ENCODE measurements around the gene MRPL19.

The MRPL19 gene

GRCh38 chr2:75646583-75647425, at the start of gene MRPL19:
Gene MRPL19, plus strand, starts transcription at chr2:75646783. Its CDS starts 25 bp downstream, at chr2:75646808.
- DNase-seq: peak; percentile 66

DNA sequence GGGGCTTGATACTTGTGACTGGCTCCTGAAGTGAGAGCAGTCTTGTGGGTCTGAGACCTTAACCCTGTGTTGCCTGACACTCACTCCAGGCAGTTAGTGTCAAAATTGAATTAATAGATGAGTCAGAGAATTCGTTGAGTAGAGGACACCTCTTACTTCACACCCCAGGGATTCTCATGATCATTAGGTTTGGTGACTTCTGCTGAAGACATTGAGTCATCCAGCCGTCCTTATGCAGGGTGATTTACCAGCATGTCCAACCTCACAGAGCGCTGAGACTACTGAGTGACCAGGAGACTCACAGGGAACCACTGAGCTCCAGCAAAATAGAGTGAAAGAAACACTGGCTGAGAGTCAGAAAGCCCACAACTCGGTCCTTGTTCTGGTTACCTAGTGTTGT, 49.8 kb upstream of the MRPL19 start:
- no peak for DNase-seq

DNA sequence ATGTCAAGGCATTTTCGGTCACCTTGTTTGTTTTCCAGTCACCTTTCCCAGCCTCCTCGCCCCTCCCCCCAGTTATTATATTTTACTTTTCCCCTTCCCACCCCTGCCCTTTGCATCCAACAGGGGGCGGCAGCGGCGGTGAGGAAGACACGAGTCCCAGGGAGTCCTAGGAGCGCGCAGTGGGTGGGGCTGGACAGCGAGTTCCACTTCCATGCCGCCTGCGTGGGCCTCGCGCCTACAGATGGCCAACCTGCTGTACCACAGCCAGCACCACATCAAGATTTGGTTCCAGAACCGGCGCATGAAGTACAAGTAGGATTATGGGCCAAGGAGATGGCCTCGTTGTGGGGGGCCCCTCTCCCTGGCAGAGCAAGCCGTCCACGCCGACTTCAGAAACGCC, 48.6 kb upstream of the MRPL19 start:
- no peak for DNase-seq

- no peak for DNase-seq
Measured at GRCh38 chr2:75598589-75599155, 47.9 kb upstream of the MRPL19 start.

GRCh38 chr2:75600461-75601011, 46.0 kb upstream of the MRPL19 start:
- no peak for DNase-seq

- DNase-seq: no peak
Measured at GRCh38 chr2:75602724-75603342, 43.8 kb upstream of the MRPL19 start.

DNA sequence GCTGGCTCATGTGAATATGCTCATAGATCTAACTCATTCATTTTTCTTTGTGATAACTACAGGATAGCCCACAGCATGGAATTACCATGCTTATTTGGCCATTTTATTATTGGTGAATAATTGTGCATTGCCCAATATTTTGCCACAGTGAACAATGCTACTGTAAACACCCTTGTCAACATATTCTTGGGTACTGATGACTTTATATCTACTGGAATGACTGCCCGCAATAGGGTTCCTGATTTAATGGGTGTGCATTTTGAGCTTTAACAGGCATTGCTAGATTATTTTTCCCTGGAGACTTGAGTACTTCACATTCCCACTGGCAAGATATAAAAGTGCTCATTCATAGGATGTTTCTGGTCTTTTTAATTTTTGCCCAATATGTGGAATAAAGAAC, 43.1 kb upstream of the MRPL19 start:
- DNase-seq: no peak

DNA sequence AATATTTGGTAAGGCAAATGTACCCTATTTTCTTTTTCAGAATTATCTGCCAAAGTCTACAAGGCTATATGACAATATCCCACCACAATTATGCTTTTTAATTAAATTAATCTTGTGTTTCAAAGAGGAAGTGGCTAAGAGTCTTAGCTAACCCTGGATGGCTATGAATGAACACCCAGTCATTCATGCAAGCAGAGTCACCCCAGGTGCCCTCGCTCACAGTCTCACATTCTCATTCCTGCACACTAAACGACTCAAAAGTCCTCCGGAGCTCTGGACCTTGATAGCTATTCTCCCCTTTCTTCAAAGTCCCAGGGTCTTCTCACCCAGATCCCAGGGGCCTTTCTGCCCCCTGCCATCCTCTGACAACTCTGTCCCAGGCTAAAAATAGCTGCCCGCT, 42.1 kb upstream of the MRPL19 start:
- no peak for DNase-seq

GRCh38 chr2:75605770-75606529, 40.6 kb upstream of the MRPL19 start:
- peak; percentile 21 for DNase-seq

GRCh38 chr2:75606761-75607399, 39.7 kb upstream of the MRPL19 start:
- no peak for DNase-seq

DNA sequence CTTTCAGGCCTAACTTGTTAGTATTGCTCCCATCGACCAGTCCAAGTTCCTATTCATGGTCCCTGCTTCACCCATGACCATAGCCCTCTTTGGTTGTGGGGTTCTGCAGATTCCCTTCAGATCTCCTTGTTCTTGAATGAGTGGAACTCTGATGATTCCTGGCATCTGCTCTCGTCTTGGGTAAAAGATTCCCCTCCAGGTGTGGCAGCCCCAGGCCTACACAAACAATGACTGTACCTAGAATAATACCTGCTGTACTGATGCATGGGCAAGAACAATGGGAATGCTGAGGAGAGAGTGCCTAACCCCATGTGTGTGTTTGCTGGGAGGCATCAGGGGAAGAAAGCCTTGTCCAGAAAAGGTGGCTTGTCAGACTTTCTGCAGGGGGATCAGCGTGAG, 39.2 kb upstream of the MRPL19 start:
- no peak for DNase-seq

DNA sequence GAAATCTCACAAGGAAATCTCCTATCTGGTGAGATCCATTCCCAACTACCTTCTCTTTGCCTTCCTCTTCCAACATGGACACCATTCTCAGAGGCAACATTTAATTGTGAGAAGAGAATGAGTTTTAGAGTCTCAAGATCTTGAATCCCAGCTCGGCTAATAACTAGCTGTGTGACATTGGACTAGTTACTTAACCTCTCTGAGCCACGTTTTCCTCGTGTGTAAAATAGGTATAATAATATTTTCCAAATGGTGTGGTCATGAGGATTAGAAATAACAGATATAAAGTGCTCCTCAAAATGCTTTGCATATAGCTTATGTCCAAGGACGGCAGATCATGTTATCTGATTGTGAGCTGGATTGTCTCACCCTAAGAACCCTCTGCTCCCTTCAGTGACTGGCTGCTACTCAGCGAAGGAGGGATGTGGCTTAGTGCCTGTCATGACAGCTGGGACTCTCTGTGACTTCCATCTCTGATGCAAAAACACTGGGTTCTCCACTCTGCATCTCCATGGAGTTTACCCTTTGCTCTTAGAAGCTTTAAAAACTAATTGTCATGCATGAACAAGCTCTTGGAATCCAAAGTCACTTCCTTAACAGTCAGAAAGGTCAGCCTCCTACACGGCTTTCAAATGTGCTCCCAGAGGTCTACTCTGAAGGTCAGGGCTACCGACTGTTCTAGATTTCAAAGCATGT, 38.4 kb upstream of the MRPL19 start:
- no peak for DNase-seq

- peak; percentile 46 for DNase-seq
Measured at GRCh38 chr2:75608684-75609333, 37.8 kb upstream of the MRPL19 start.

- DNase-seq: no peak
Measured at GRCh38 chr2:75609334-75609689, 37.3 kb upstream of the MRPL19 start.

DNA sequence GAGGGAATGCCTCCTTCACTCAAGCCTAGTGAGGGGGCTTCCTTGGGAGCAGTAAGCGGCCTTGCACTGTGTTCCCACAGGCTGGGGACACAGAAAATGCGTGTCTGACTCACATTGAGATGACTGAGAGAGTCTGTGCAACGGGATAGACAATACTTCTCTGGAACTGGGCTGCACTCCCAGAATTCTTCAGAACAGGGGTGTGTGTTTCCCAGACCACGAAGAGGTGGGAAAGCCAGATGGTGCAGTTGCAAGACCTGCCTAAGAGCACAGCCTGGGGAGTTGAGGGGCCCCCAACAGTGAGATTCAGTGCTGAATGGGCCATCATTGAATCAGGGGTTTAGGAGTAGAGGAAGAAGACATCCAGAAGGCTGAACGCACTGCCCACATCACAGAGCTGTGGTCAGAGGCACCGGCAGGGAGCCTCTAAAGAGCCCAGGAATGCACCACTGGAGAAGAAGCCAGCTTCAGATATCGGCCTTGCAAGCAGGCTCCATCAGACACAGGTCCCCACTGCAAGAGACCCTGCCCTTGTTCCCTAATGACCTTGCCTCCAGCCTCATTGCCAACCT, 36.6 kb upstream of the MRPL19 start:
- DNase-seq: no peak

DNA sequence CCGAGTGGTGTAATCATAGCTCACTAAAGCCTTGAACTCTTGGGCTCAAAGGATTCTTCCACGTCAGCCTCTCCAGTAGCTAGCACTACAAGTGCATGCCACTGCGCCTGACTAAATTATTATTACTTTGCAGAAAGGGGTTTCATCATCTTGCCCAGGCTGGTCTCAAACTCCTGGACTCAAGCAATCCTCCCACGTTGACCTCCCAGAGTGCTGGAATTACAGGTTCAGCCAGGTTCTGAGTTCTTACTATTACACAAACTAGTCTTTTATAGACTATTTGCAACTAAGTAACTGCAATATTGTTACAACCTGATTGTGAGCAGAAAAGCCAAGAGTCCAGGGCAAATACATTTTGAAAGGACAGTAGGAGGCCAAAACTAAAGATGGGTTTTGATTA, 35.9 kb upstream of the MRPL19 start:
- no peak for DNase-seq

- no peak for DNase-seq
Measured at GRCh38 chr2:75612108-75612861, 34.3 kb upstream of the MRPL19 start.

DNA sequence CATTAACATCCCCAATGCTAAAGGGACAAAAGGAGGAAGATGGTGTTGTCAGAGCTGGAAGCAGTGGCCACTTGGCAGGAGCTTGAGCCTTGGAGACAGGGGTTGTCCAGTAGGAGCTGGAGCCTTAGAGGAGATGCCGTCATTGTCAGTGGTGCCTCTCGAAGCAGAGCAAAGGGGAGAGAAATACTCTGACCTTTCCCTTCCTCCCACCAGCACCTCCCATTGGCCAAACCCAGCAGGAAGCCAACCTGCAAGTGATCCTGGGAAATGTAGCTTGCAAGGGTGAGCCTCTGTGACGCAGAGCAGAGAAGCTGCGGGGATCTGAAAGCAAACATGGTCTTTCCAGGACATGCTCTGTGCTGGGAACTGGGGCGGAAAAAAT, 33.7 kb upstream of the MRPL19 start:
- DNase-seq: no peak

DNA sequence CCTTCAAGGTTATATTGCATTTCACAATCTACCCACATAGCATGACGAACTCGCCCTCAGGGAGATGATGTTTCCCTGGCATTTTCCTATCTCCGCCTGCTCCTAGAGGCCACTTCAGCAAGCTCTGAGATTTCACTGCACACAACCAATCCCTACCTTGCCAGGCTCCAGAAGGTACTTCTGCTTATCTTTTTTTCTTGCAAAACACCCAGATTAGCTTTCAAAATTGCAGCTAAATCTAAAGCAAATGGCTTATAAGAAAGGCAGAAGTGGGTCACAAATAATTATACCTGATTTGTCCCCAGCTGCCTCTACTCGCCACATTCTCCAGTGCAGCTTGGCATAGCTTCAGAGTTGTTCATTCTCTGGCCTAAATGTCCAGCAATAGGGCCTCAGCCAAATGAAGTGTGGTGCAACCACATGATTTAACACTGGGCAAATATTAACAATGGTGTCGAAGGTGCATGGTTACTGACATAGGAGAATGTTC, 32.4 kb upstream of the MRPL19 start:
- no peak for DNase-seq

DNA sequence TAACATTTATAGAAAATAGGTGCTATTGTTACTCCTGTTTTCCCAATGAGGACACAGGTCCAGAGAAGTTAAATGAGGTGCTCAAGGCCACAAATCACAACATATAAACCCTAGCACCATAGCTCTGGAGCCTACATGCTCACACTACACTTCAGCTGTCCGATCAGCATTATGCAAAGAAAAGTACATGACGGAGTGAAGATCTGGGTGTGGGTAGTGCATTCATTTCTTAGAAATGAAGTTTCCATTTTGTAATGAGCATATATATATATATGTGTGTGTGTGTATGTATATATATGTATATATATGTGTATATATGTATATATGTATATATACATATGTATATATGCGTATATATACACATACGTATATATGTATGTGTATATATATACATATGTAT, 30.2 kb upstream of the MRPL19 start:
- DNase-seq: no peak

All from DMS153 (cell line).